IMR-90 (cell line): ENCODE data around the gene RNF149.

Experiments
- BHLHE40 ChIP-seq: fragments of 150-350 bp; IDR thresholded peaks from 2 replicates; pipeline ENCODE4 v1.6.1; 2016; ENCODE audit warnings: mild to moderate bottlenecking, low read depth, low read length
- CHD1 ChIP-seq: IDR thresholded peaks from 2 replicates; pipeline ENCODE4 v1.6.1; 2012; ENCODE audit warnings: low read depth, low read length, improper control_type of control experiment
- CTCF ChIP-seq: conservative IDR thresholded peaks from 2 replicates; pipeline ENCODE4 v1.5.1; 2012; ENCODE audit warnings: mild to moderate bottlenecking, low read depth, low read length, improper control_type of control experiment
- MXI1 ChIP-seq: IDR thresholded peaks from 2 replicates; pipeline ENCODE4 v1.6.1; 2012; ENCODE audit warnings: low read depth, mild to moderate bottlenecking, low read length, moderate library complexity, borderline replicate concordance
- NFE2L2 ChIP-seq: fragments of 150-350 bp; IDR thresholded peaks from 2 replicates; pipeline ENCODE4 v1.6.1; 2016; ENCODE audit warnings: low read depth, mild to moderate bottlenecking, low read length
- POLR2A ChIP-seq: IDR thresholded peaks from 2 replicates; pipeline ENCODE4 v1.6.1; 2012; ENCODE audit warnings: mild to moderate bottlenecking, low read depth, low read length
- RAD21 ChIP-seq: IDR thresholded peaks from 2 replicates; pipeline ENCODE4 v1.6.1; 2012; ENCODE audit warnings: low read length, improper control_type of control experiment
- RCOR1 ChIP-seq: IDR thresholded peaks from 2 replicates; pipeline ENCODE4 v1.6.1; 2012; ENCODE audit warnings: mild to moderate bottlenecking, low read length, improper control_type of control experiment; ENCODE audit not compliant: insufficient replicate concordance
- RFX5 ChIP-seq: IDR thresholded peaks from 2 replicates; pipeline ENCODE4 v1.8.0; 2012; ENCODE audit warnings: low read depth, mild to moderate bottlenecking, low read length, moderate library complexity
- SMC3 ChIP-seq: fragments of 150-350 bp; IDR thresholded peaks from 2 replicates; pipeline ENCODE4 v1.6.1; 2016; ENCODE audit warnings: low read depth, mild to moderate bottlenecking, antibody characterized with exemption, low read length, moderate library complexity
- USF2 ChIP-seq: fragments of 150-350 bp; IDR thresholded peaks from 2 replicates; pipeline ENCODE4 v1.6.1; 2017; ENCODE audit warnings: mild to moderate bottlenecking, antibody characterized with exemption, low read length, low read depth

DNA sequence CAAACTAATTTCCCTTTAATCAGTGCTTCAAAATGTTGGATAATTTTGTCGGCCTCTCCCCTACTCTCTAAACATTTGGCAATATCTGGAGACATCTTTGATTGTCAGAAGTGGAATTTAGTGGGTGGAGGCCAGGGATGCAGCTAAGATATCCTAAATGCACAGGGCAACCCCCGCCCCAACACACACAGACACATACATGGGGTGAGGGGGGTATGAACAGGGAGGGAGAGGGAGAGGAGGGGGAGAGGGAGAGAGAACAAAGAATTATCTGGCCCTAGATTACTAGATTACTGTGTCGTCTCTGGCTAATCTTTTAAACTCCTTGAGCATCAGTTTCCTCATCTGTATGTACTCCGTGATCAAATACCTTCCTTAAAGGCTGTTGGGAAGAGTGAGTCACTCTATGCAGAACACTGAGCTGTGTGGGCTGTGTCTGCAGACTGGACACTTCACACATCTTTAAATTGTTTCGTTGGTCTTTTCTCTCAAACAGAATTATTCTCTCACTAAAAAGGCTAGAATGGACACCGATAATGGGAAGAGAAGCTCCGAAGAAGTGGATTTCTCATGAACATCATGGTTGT, 2.9 kb downstream of the RNF149 start:
- no peak for TF ChIP-seq RAD21
- no peak for TF ChIP-seq CTCF
- TF ChIP-seq POLR2A: no peak
- no peak for TF ChIP-seq RFX5
- TF ChIP-seq USF2: no peak
- no peak for TF ChIP-seq RCOR1
- no peak for TF ChIP-seq SMC3
- TF ChIP-seq NFE2L2: no peak
- no peak for TF ChIP-seq BHLHE40
- TF ChIP-seq MXI1: no peak
- no peak for TF ChIP-seq CHD1
